ENCODE results near the gene ASIC4. TPM values are rescaled to one million over a fixed set of nuclear protein-coding genes. Genes with fewer than 3 reads are reported as not detected.

The ASIC4 gene
- polyA plus RNA-seq, 1 experiment = not detected

DNA sequence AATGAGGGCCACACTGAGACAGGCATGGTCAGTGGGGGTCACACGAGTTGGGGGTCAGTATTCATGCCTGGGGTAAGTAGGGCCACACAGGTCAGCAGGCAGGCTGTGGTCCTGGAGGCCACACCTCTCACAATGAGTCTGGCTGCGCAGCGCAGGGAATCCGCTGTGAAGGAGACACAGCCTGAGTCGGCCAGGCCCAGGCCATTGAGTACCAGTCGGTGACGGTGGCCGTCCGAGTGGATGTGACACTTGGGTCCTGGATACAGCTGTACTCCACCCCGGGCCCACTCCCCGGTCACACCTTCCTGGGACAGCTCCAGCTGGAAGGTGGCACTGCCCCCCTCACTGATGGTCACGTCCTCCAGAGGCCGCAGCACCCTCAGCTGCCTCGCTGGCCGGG, 40.1 kb downstream of the ASIC4 start:
- no peak overlapping the region for H3K27ac ChIP-seq (ENCODE audit: low read depth, low read length)
- no peak for DNase-seq (ENCODE audit: low read depth, low spot score)
- H3K4me3 ChIP-seq (ENCODE audit: low read depth, low read length) = no peak overlapping the region
- CTCF ChIA-PET = interaction anchor here (0.7 kb wide), 1 partner anchor 136 kb away, joined by 3 read pairs; no protein-coding TSS in a partner anchor
- POLR2A ChIA-PET = no interaction called here
- H3K9me3 ChIP-seq (ENCODE audit: control insufficient read depth, insufficient read depth, low read length) = peaks cover 3% of the 10 kb centered on the region; the same call in 1 of the 2 replicates
- TF ChIP-seq, protein P1, sequence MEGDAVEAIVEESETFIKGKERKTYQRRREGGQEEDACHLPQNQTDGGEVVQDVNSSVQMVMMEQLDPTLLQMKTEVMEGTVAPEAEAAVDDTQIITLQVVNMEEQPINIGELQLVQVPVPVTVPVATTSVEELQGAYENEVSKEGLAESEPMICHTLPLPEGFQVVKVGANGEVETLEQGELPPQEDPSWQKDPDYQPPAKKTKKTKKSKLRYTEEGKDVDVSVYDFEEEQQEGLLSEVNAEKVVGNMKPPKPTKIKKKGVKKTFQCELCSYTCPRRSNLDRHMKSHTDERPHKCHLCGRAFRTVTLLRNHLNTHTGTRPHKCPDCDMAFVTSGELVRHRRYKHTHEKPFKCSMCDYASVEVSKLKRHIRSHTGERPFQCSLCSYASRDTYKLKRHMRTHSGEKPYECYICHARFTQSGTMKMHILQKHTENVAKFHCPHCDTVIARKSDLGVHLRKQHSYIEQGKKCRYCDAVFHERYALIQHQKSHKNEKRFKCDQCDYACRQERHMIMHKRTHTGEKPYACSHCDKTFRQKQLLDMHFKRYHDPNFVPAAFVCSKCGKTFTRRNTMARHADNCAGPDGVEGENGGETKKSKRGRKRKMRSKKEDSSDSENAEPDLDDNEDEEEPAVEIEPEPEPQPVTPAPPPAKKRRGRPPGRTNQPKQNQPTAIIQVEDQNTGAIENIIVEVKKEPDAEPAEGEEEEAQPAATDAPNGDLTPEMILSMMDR (IDR thresholded peaks at IDR 0.05; ENCODE audit: low read depth, low read length) = no peak
- peaks cover 9% of the 10 kb centered on the region for H3K27me3 ChIP-seq (ENCODE audit: control insufficient read depth, insufficient read depth, low read length)

DNA sequence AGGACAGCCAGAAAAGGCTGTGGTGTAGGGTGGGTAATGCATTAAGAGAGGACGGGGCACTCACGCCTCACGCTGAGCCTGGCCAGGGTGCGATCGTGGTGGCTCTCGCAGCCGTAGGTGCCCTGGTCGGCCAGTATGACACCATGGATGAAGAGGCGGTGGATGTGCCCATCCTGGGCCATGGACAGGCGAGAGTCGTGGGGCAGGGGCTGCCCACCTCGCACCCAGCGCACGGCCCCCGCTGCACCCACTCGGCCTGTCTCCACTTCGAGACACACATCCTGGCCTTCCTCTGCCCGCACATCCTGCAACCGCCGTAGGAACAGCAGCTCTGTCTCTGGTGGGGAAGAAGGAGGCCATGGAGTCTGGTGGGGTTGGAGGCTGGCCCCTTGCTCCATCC, 41.7 kb downstream of the ASIC4 start:
- Histone ChIP-seq H3K4me3 (ENCODE audit: low read depth, low read length) (no peak overlapping the region), H3K27me3 (ENCODE audit: control insufficient read depth, insufficient read depth, low read length) (peaks cover 9% of the 10 kb centered on the region), H3K27ac (ENCODE audit: low read depth, low read length) (no peak overlapping the region), H3K9me3 (ENCODE audit: control insufficient read depth, insufficient read depth, low read length) (peaks cover 4% of the 10 kb centered on the region; the same call in 1 of the 2 replicates)
- no peak for DNase-seq (ENCODE audit: low read depth, low spot score)
- POLR2A ChIA-PET = no interaction called here
- CTCF ChIA-PET = no interaction called here
- TF ChIP-seq, protein P1 (IDR thresholded peaks at IDR 0.05; ENCODE audit: low read depth, low read length) = no peak

DNA sequence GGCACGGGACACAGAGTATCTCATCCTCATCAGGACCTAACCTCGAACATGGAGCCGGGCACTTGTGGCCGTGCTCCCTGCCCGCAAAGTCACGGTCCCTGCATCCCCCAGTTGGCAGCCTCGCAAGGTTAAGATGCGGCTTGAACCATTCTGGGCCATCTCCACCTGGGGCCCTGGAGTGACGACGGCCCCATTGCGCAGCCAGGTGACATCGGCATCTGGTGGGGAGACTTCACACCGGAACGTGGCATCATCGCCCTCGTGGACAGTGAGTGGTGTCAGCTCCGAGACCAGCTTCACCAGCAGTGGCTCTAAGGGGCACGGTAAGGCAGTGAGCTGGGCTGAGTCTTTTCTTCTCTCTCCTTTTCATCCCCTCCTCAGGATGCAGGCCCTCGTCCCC, 42.1 kb downstream of the ASIC4 start:
- Histone ChIP-seq H3K4me3 (ENCODE audit: low read depth, low read length) (no peak overlapping the region), H3K27ac (ENCODE audit: low read depth, low read length) (no peak overlapping the region), H3K27me3 (ENCODE audit: control insufficient read depth, insufficient read depth, low read length) (peaks cover 9% of the 10 kb centered on the region), H3K9me3 (ENCODE audit: control insufficient read depth, insufficient read depth, low read length) (peaks cover 4% of the 10 kb centered on the region; the same call in 1 of the 2 replicates)
- DNase-seq (ENCODE audit: low read depth, low spot score) = no peak
- TF ChIP-seq, protein P1 (IDR thresholded peaks at IDR 0.05; ENCODE audit: low read depth, low read length) = no peak
- CTCF ChIA-PET = no interaction called here
- POLR2A ChIA-PET = no interaction called here

DNA sequence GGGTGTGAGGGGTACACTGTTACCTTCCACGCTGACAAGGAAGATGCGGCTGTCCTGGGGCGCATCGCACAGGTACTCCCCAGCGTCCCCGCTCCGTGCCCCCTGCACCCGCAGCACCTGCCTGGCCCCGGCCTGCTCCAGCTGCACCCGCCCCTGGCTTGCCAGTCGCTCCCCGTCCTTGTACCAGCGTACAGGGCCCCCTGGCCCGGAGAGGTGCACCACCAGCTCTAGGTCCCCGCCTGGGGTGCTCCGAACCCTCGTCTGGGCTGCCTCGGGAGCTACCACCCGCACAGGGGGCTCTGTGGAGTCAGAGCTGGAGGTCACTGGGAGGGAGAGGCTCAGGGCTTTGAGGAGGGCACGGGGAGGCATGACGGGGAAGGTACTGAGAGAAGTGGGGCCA, 43.0 kb downstream of the ASIC4 start:
- peaks cover 9% of the 10 kb centered on the region for H3K27me3 ChIP-seq (ENCODE audit: control insufficient read depth, insufficient read depth, low read length)
- no peak for DNase-seq (ENCODE audit: low read depth, low spot score)
- H3K27ac ChIP-seq (ENCODE audit: low read depth, low read length) = no peak overlapping the region
- ChIA-PET CTCF (no interaction called here), POLR2A (interaction anchor here (1.6 kb wide), 1 partner anchor 14 kb away, joined by 5 read pairs; the partner anchor contains the start of genes CHPF and TMEM198)
- peaks cover 4% of the 10 kb centered on the region; the same call in 1 of the 2 replicates for H3K9me3 ChIP-seq (ENCODE audit: control insufficient read depth, insufficient read depth, low read length)
- TF ChIP-seq, protein P1 (IDR thresholded peaks at IDR 0.05; ENCODE audit: low read depth, low read length) = no peak
- H3K4me3 ChIP-seq (ENCODE audit: low read depth, low read length) = no peak overlapping the region

DNA sequence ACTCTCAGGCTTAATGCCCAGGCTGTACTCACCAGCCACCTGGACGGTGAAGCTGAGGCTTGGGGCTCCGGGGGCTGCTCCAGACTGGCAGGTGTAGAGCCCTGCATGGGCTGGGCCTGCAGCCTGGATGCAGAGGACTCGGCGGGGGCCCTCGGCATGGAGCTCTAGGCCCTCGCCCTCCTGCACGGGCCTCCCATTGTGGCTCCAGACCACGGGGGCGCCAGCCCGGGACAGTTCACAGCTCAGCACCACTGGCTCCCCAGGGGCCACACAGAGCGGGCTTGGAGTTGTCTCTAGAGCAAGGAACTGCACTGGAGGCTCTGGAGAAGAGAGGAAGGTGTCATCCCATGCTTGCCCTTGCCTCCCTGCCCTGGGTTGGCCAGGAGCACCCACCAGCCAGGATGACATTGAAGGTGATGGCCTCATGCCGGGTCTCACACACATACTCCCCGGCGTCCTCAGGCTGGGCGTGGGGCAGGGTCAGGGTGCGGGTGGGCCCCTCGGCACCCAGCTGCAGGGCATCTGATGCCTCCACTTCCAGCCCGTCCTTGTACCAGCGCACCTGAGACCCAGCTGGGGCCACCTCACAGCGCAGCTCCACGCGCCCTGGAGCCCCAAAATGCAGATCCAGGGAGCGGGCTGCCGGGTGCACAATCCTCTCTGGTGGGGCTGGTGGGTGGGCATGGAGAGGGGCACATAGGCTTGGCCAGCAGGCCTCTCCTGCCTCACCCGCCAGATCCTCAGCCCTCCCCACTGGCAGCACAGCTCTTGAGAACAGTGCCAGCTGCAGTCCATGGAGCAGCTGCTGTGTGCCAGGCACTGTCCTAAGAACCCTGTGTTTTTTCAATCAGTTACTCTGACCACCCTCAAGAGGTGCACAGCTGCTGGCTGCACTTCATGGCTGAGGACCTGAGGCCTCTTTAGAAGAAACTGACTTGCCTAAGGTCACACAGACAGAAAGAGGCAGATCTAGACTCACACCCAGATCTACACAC, 43.8 kb downstream of the ASIC4 start:
- POLR2A ChIA-PET = interaction anchor here (0.6 to 1.6 kb wide), 2 partner anchors 14 to 120 kb away, joined by 4 to 5 read pairs; partner anchors contain the start of genes CHPF and TMEM198
- Histone ChIP-seq H3K27ac (ENCODE audit: low read depth, low read length) (no peak overlapping the region), H3K27me3 (ENCODE audit: control insufficient read depth, insufficient read depth, low read length) (peaks cover 8% of the 10 kb centered on the region), H3K9me3 (ENCODE audit: control insufficient read depth, insufficient read depth, low read length) (peaks cover 4% of the 10 kb centered on the region; the same call in 1 of the 2 replicates), H3K4me3 (ENCODE audit: low read depth, low read length) (no peak overlapping the region)
- DNase-seq (ENCODE audit: low read depth, low spot score) = no peak
- CTCF ChIA-PET = interaction anchor here (0.5 to 2.2 kb wide), 2 partner anchors 17 to 84 kb away, joined by 5 to 9 read pairs; no protein-coding TSS in a partner anchor
- TF ChIP-seq, protein P1 (IDR thresholded peaks at IDR 0.05; ENCODE audit: low read depth, low read length) = no peak

All from AG04450 (cell line).